GM12891 (cell line): Measurements from ENCODE around the gene KRTAP3-3.

Experiments used
- DNase-seq: peaks from one replicate; pipeline ENCODE4 v3.0.0; 2011; ENCODE audit warnings: low spot score; ENCODE audit not compliant: insufficient read length
- FAIRE-seq: peaks from 2 replicates; lab custom pipeline; 2011; peaks lifted over from hg19 to GRCh38; lab: Jason Lieb, UNC
- PAX5 ChIP-seq: IDR thresholded peaks from 2 replicates; pipeline ENCODE4 v1.6.1; 2011; ENCODE audit warnings: low read length, moderate library complexity, mild to moderate bottlenecking; ENCODE audit not compliant: insufficient read depth, severe bottlenecking
- POLR2A ChIP-seq: IDR thresholded peaks from 2 replicates; pipeline ENCODE4 v1.6.1; 2011; ENCODE audit warnings: low read depth, low read length, control low read depth
- POLR2AphosphoS5 ChIP-seq: IDR thresholded peaks from 2 replicates; pipeline ENCODE4 v1.6.1; 2011; ENCODE audit warnings: low read depth, low read length, control low read depth
- POU2F2 ChIP-seq: IDR thresholded peaks from 2 replicates; pipeline ENCODE4 v1.6.1; 2011; ENCODE audit warnings: low read depth, mild to moderate bottlenecking, control low read depth, low read length, moderate library complexity
- SPI1 ChIP-seq: IDR thresholded peaks from 2 replicates; pipeline ENCODE4 v1.6.1; 2011; ENCODE audit warnings: low read depth, low read length, control low read depth
- TAF1 ChIP-seq: IDR thresholded peaks from 2 replicates; pipeline ENCODE4 v1.6.1; 2011; ENCODE audit warnings: low read depth, low read length, control low read depth

The KRTAP3-3 gene

DNA sequence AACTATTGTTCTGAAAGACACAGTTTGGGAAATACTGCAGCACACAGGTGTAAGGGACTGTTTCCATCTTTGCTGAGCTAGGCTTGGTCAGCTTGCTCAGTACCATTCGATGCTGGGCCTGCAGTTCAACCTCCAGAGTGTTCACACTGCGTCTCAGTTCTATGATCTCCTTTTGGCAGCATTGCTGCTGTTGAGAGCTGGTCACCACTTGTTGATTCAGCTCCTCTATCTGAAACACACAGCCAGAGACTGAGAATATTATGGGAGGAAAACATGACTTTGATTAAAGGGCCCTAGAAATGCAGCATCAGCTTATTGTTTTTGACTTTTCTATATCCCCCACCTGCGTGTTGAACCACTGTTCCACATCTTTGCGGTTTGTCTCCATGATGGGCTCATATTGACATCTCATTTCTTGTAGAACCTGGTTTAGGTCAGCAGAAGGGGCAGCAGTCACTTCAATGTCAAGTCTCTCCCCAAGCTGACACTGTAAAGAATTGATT, 31.9 kb downstream of the KRTAP3-3 start:
- TF ChIP-seq POU2F2 (no peak), TAF1 (no peak), PAX5 (no peak), SPI1 (no peak), POLR2AphosphoS5 (no peak), POLR2A (no peak)
- FAIRE-seq (no peak), DNase-seq (no peak)

DNA sequence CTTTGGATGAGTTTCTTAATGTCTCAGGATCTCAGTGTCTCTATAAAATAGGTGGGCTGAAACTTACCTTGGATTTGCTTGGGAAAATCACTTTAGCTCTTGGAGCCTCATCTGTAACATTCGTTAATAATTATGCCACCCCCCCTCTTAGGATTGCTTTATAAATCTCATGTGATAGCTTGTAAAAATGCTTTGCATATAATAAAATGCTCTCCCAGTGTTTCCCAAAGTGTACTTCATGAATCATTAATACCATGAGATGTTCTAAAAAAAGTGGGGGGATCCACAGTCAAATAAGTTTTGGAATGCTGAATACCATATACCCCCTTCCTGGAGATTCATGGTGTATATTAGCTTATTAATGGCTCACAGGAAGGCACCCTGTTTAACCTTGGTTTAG, 32.4 kb downstream of the KRTAP3-3 start:
- TF ChIP-seq POLR2AphosphoS5 = no peak
- TF ChIP-seq POLR2A = no peak
- TF ChIP-seq PAX5 = no peak
- TF ChIP-seq POU2F2 = no peak
- no peak for TF ChIP-seq SPI1
- no peak for DNase-seq
- FAIRE-seq = no peak

DNA sequence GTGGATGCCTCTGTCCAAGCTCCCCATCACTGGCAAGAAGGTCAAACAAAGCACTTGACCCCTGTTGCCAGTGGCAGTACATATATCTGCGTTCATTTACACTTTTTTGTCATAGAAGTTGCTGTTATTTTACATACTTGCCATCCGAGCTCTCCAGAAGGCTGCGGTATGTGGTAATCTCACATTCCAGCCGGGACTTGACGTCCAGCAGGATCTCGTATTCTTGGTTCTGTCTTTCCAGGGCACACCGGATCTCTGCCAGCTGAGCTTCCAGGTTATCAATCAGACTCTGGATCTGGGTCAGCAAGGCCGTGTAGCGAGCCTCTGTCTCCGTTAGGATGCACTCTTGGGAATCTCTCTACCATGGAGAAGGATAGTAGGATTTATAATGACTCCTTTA, 33.8 kb downstream of the KRTAP3-3 start:
- DNase-seq = no peak
- TF ChIP-seq TAF1 (no peak), POLR2A (no peak), PAX5 (no peak), SPI1 (no peak), POLR2AphosphoS5 (no peak), POU2F2 (no peak)
- no peak for FAIRE-seq

DNA sequence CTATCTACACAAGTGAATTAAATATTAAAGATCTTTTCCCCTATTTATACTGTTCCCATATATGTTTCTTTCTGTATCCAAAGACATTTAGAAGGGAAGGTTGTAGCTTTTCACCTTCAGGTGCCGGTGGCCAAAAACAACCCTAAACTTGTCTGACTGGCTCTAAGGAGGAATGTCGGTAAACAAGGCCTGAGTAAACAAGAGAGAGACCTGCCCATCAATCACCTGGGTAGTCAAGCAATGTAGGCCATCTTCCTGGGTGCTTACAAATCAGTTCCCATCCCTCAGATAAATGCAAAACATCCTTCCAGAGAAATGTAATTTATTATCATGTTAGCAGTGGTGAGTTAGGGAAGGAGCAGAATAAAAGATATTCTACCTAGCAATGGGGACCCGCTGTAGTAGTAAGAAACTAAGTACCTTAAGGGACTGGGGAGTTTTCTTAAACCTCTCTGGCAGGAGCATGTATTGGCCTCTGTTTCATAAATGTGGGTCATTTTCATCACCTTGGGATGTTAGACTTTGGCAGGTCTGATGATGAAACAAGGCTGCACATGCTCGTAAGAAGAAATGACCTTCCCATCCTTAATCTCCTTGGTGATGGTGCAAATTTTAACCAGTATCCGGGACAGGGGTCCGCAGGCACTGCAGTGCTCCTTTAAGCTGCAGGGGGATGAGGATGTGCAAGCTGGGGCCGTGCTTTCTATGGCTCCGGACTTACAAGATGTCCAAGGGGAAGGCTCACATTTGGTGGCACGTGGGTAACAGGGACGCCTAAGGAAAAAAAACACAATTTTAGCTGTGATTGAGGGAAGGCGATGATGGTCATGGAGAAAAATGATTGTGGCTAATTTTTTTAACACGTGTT, 35.6 kb downstream of the KRTAP3-3 start:
- FAIRE-seq (no peak), DNase-seq (no peak)
- no peak for TF ChIP-seq POU2F2
- no peak for TF ChIP-seq POLR2A
- no peak for TF ChIP-seq POLR2AphosphoS5
- no peak for TF ChIP-seq PAX5
- no peak for TF ChIP-seq SPI1
- TF ChIP-seq TAF1 = no peak

DNA sequence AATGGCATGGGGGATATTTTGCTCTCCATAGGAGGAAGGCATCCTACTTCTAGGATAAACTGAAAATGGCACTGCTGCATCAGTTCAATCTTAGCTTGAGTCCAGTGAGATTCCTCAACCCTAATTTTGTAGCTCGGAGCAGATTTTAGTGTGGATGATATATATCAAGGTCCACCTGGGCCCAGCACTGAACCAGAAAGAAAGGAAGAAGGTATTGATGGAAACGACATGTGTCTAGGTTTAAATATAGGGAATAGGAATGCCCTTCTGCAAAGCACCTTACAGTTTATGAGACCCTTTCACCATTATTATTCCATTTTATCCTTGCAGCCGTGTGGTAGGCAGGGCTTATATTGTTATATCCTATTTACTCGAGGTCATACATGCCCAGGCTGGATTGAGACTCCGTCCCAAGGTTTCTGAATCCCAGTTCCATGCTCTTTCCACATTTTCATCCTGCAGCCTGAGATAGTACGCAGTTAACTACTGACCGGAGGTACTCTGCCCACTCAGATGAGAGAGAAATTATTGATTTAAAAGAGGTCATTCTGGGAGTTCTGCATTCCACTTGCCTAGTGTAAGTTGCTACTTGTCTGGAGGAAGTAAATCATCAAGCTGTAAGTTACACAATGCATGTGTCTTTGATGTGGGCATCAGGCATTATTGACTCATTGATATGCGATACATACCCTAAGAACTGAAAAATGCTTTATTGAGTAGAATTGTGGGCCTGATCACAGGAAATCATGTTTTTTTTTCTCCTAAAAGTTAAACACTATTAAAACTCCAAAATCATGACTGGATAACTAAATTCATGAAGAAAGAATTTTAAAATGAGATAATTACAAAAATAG, 37.3 kb downstream of the KRTAP3-3 start:
- no peak for DNase-seq
- no peak for FAIRE-seq
- TF ChIP-seq POU2F2 = no peak
- TF ChIP-seq PAX5 = no peak
- no peak for TF ChIP-seq TAF1
- no peak for TF ChIP-seq SPI1
- TF ChIP-seq POLR2A = no peak
- TF ChIP-seq POLR2AphosphoS5 = no peak

DNA sequence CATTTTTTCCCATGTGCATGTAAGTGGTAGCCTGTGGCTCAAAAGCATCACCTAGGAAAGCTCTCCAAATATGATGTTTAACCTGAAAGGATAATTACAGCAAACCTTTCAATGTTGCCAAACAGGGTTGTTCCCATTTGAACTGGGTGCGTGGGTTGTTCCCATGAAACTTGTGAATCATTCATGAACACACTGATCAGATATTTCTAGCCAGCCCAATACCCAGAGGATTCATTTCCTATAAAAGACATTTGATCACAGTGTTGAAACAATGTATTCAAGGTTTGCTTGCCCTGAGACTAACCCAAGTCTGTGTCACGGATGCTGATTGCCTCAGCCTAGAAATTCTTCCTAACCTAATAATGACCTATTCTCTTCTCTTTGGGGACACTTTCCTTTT, 40.1 kb downstream of the KRTAP3-3 start:
- no peak for DNase-seq
- TF ChIP-seq SPI1 (no peak), PAX5 (no peak)
- FAIRE-seq = no peak

DNA sequence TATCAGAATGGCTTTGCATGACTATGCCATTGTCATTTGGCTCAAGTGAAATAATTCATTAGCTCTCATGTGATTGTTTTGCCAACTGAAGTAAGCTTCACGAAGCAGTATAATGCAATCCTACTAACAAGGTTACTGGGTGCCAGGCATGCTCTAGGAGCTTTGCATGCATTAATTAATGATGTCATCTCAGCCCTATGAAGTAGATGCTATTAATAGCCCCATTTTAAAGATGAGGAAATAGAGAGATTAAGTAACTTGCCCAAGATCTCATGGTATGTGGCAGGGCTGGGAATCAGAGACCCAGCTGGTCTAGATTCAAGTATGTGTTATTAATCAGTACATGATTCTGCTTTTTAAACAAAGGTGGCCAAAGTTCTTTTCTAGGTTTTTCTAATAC, 41.3 kb downstream of the KRTAP3-3 start:
- no peak for TF ChIP-seq PAX5
- no peak for TF ChIP-seq POU2F2
- TF ChIP-seq POLR2AphosphoS5 = no peak
- TF ChIP-seq SPI1 = no peak
- TF ChIP-seq POLR2A = no peak
- no peak for TF ChIP-seq TAF1
- no peak for DNase-seq
- no peak for FAIRE-seq

DNA sequence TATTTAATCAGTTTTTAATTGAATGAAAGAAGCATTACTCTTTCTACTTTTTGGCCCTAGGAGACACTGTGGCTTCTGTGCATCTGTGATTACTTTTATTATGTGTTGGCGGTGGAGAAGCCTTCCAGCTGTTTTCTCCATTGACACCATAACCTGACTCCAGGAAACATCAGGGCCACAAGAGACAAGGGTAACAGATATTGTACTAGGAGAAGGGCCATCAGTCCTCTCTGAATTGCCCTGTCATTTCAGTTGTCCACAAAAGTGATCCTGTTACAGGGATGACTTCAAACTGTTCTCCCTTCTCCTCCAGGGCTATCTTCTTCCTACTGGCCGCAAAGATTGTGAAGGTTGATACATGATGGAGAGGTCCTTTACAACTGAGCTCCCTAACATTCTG, 41.8 kb downstream of the KRTAP3-3 start:
- no peak for TF ChIP-seq POLR2AphosphoS5
- no peak for TF ChIP-seq PAX5
- no peak for TF ChIP-seq TAF1
- no peak for TF ChIP-seq POLR2A
- TF ChIP-seq POU2F2 = no peak
- TF ChIP-seq SPI1 = no peak
- DNase-seq = no peak
- no peak for FAIRE-seq

DNA sequence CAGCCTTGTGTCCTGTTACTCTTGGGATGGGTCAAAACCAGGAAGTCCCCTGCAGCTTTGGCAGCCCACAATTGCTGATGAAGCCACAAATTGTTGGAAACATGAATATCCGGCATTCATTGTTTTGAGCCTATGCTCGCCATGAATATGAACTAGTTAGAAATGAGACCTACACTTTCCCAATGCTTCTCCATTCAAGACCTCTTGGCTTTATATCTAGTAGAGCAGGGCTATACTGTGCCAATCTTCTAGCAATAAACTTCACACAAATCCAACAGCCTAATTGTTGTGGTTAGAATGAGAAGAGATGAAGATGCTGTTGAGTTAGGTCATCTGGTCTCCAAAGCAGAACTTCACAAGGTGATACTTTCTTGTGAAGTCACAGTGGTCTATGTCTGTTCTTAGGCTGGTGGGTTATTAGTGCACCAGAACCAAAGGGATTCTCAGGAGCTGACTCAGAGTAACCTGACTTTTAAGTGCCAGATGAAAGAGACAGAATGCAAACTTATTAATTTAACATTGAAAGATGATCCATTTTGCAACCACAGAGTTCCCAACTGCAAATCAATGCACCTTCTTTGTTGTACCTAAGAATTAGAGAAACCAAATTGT, 42.8 kb downstream of the KRTAP3-3 start:
- FAIRE-seq = no peak
- no peak for DNase-seq
- TF ChIP-seq SPI1 = no peak
